HepG2 (cell line): Measurements from ENCODE around the gene IRF5. TPM values are rescaled to one million over a fixed set of nuclear protein-coding genes. Genes with fewer than 3 reads are reported as not detected.

Experiments
- AKAP8 ChIP-seq: sonication (generic); formaldehyde crosslinking; IDR thresholded peaks from 2 replicates; pipeline ENCODE4 v1.5.1; 2020; ENCODE audit warnings: mild to moderate bottlenecking, missing genetic modification reagents
- GABPA ChIP-seq, 2 experiments: IDR thresholded peaks; 2 replicates each; pipeline ENCODE4 v1.6.1; 2011 to 2016; ENCODE audit warnings: low read depth in 2 of 2, low read length in 1 of 2, missing biosample characterization in 1 of 2, missing genetic modification characterization in 1 of 2
- KDM5A ChIP-seq: fragments of 200-600 bp; sonication (generic); IDR thresholded peaks from 2 replicates; pipeline ENCODE4 v1.7.0; 2018; ENCODE audit warnings: antibody characterized with exemption, mild to moderate bottlenecking, low read length, borderline replicate concordance
- MBNL3 ChIP-seq: fragments of 250-450 bp; sonication (Bioruptor Pico); conservative IDR thresholded peaks from 2 replicates; pipeline ENCODE4 v1.8.0; 2022; ENCODE audit warnings: mild to moderate bottlenecking, inconsistent platforms
- NCOA2 ChIP-seq: sonication (generic); formaldehyde crosslinking; IDR thresholded peaks from 2 replicates; pipeline ENCODE4 v1.8.0; 2022; ENCODE audit warnings: inconsistent platforms
- POLR2AphosphoS5 ChIP-seq: IDR thresholded peaks from 2 replicates; pipeline ENCODE4 v1.6.1; 2012; ENCODE audit warnings: low read depth, low read length
- PRMT3 ChIP-seq: sonication (generic); formaldehyde crosslinking; IDR thresholded peaks from 2 replicates; pipeline ENCODE4 v1.8.1; 2022; ENCODE audit warnings: low read depth, mild to moderate bottlenecking, moderate library complexity, missing genetic modification reagents, borderline replicate concordance
- TARDBP ChIP-seq: sonication (generic); formaldehyde crosslinking; IDR thresholded peaks from 2 replicates; pipeline ENCODE4 v1.8.0; 2022; ENCODE audit warnings: mild to moderate bottlenecking, missing genetic modification reagents
- XBP1 ChIP-seq: sonication (generic); formaldehyde crosslinking; IDR thresholded peaks from 2 replicates; pipeline ENCODE4 v1.5.0; 2020; ENCODE audit warnings: missing genetic modification reagents
- ZKSCAN8 ChIP-seq: IDR thresholded peaks from 2 replicates; pipeline ENCODE4 v1.6.1; 2016; ENCODE audit warnings: borderline replicate concordance, missing genetic modification reagents, missing compliant biosample characterization
- ZMAT3 ChIP-seq: sonication (generic); formaldehyde crosslinking; conservative IDR thresholded peaks from 2 replicates; pipeline ENCODE4 v1.7.0; 2021; ENCODE audit warnings: missing genetic modification reagents
- ZNF207 ChIP-seq: fragments of 450-650 bp; IDR thresholded peaks from 2 replicates; pipeline ENCODE4 v1.6.1; 2016; ENCODE audit warnings: antibody characterized with exemption, borderline replicate concordance
- ZNF720 ChIP-seq: sonication (generic); formaldehyde crosslinking; IDR thresholded peaks from 2 replicates; pipeline ENCODE4 v1.4.0; 2020; ENCODE audit warnings: missing genetic modification reagents
- ZNF790 ChIP-seq: sonication (generic); formaldehyde crosslinking; IDR thresholded peaks from 2 replicates; pipeline ENCODE4 v1.8.0; 2022; ENCODE audit warnings: missing genetic modification reagents, mild to moderate bottlenecking, borderline replicate concordance
- polyA plus RNA-seq, 8 experiments: library from polyadenylated mRNA; depleted of rRNA in 3 of 8; stranded (reverse) in 7 of 8; unstranded in 1 of 8; fragments of >200 nt; fragmentation: Illumina TruSeq in 4 of 8; extraction: Trizol in 4 of 8; gene quantifications; 2 replicates each; pipeline versions ENCODE4 v1.2.1 to v1.2.3, GENCODE V29; 2011 to 2016; ENCODE audit warnings: low read depth in 4 of 8, missing spikeins in 1 of 8, mixed read lengths in 1 of 8; ENCODE audit not compliant: insufficient read depth in 1 of 8
- total RNA-seq, 5 experiments: library from RNA; depleted of rRNA; stranded (reverse); fragments of >200 nt; fragmentation: Illumina TruSeq; extraction: Trizol; gene quantifications; 2 replicates each; pipeline ENCODE4 v1.2.3, GENCODE V29; 2016; ENCODE audit warnings: low read depth in 1 of 5
- TF ChIP-seq, protein P1 (sequence below): sonication (generic); formaldehyde crosslinking; IDR thresholded peaks from 2 replicates; pipeline ENCODE4 v1.4.0; 2020; ENCODE audit warnings: missing genetic modification reagents, borderline replicate concordance
- TF ChIP-seq, protein P2 (sequence below): sonication (generic); formaldehyde crosslinking; IDR thresholded peaks from 2 replicates; pipeline ENCODE4; 2020; ENCODE audit warnings: missing genetic modification reagents, mild to moderate bottlenecking, borderline replicate concordance
- TF ChIP-seq, protein P3 (sequence below): sonication (generic); formaldehyde crosslinking; IDR thresholded peaks from 2 replicates; pipeline ENCODE4 v1.4.0; 2020; ENCODE audit warnings: mild to moderate bottlenecking, low read depth, missing genetic modification reagents
- TF ChIP-seq, protein P4 (sequence below): sonication (generic); formaldehyde crosslinking; IDR thresholded peaks from 2 replicates; pipeline ENCODE4 v1.4.0; 2020; ENCODE audit warnings: mild to moderate bottlenecking, missing genetic modification reagents
- TF ChIP-seq, protein P5 (sequence below): sonication (generic); formaldehyde crosslinking; IDR thresholded peaks from 2 replicates; pipeline ENCODE4 v1.8.1; 2022; ENCODE audit warnings: low read depth, mild to moderate bottlenecking, missing genetic modification reagents

IRF5 gene
- total and polyA plus RNA-seq, 2 of the 13 experiments (the other 11 are each of a cell fraction or from before 2014, with no cell fraction given): 2.0 to 2.9 TPM

DNA sequence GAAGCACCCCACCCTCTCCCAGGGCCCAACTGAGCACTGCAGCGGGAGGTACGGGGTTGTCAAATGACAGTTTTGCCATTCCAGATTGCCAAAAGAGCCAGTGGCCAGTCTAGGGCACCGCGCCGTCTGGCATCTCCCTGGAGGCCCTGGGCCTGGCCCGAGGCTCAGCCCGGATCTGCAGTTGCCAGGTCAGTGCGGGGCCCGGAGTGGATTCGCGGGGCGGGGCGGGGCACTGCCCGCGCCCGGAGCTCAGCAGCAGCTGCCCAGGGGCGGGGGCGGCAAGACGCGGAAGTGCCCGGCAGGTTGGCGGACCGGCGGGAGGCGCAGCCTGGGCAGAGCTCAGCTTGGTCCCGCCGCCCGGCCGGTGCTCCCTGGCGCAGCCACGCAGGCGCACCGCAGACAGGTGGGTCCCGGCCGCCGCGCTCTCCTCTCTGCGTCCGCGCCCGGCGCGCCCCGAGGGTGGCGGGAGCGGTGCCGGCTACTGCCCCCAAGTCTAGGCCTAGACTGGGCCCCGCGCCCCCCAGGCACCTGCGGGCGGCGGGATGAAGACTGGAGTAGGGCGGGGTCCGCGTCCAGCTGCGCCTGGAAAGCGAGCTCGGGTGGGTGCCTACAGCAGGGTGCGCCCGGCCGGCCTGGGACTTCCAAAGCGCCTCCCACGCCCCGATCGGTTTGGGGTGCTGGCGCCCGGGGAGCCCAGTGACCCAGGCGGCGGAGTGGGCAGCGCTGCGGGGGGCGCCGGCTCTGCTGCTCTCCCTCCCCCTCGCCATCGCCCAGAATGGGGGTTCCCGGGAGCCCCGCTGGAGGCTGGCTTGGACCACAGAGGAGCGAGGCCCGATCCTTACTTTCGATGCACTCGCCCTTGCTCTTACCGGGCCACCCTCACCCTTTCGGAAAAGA lies at the start of gene IRF5 (continued):
- TF ChIP-seq, protein P1, sequence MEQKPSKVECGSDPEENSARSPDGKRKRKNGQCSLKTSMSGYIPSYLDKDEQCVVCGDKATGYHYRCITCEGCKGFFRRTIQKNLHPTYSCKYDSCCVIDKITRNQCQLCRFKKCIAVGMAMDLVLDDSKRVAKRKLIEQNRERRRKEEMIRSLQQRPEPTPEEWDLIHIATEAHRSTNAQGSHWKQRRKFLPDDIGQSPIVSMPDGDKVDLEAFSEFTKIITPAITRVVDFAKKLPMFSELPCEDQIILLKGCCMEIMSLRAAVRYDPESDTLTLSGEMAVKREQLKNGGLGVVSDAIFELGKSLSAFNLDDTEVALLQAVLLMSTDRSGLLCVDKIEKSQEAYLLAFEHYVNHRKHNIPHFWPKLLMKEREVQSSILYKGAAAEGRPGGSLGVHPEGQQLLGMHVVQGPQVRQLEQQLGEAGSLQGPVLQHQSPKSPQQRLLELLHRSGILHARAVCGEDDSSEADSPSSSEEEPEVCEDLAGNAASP: no peak
- TF ChIP-seq, protein P2, sequence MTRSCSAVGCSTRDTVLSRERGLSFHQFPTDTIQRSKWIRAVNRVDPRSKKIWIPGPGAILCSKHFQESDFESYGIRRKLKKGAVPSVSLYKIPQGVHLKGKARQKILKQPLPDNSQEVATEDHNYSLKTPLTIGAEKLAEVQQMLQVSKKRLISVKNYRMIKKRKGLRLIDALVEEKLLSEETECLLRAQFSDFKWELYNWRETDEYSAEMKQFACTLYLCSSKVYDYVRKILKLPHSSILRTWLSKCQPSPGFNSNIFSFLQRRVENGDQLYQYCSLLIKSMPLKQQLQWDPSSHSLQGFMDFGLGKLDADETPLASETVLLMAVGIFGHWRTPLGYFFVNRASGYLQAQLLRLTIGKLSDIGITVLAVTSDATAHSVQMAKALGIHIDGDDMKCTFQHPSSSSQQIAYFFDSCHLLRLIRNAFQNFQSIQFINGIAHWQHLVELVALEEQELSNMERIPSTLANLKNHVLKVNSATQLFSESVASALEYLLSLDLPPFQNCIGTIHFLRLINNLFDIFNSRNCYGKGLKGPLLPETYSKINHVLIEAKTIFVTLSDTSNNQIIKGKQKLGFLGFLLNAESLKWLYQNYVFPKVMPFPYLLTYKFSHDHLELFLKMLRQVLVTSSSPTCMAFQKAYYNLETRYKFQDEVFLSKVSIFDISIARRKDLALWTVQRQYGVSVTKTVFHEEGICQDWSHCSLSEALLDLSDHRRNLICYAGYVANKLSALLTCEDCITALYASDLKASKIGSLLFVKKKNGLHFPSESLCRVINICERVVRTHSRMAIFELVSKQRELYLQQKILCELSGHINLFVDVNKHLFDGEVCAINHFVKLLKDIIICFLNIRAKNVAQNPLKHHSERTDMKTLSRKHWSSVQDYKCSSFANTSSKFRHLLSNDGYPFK: no peak
- no peak for TF ChIP-seq KDM5A
- TF ChIP-seq ZKSCAN8 (CRISPR knock-in tag): no peak
- TF ChIP-seq, protein P3, sequence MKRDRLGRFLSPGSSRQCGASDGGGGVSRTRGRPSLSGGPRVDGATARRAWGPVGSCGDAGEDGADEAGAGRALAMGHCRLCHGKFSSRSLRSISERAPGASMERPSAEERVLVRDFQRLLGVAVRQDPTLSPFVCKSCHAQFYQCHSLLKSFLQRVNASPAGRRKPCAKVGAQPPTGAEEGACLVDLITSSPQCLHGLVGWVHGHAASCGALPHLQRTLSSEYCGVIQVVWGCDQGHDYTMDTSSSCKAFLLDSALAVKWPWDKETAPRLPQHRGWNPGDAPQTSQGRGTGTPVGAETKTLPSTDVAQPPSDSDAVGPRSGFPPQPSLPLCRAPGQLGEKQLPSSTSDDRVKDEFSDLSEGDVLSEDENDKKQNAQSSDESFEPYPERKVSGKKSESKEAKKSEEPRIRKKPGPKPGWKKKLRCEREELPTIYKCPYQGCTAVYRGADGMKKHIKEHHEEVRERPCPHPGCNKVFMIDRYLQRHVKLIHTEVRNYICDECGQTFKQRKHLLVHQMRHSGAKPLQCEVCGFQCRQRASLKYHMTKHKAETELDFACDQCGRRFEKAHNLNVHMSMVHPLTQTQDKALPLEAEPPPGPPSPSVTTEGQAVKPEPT (CRISPR knock-in tag): no peak
- no peak for TF ChIP-seq ZNF207
- no peak for TF ChIP-seq ZNF720 (CRISPR knock-in tag)
- TF ChIP-seq ZNF790 (CRISPR knock-in tag): no peak
- TF ChIP-seq AKAP8 (CRISPR knock-in tag): no peak
- no peak for TF ChIP-seq TARDBP (CRISPR knock-in tag)
- no peak for TF ChIP-seq NCOA2 (CRISPR knock-in tag)
- TF ChIP-seq ZMAT3: no peak
- TF ChIP-seq XBP1 (CRISPR knock-in tag): no peak
- no peak for TF ChIP-seq PRMT3 (CRISPR knock-in tag)
- TF ChIP-seq GABPA (IDR thresholded peaks at IDR 0.05; ENCODE audit: low read depth, low read length): no peak
- TF ChIP-seq GABPA (CRISPR knock-in tag; IDR thresholded peaks at IDR 0.05; ENCODE audit: low read depth): no peak
- TF ChIP-seq, protein P4, sequence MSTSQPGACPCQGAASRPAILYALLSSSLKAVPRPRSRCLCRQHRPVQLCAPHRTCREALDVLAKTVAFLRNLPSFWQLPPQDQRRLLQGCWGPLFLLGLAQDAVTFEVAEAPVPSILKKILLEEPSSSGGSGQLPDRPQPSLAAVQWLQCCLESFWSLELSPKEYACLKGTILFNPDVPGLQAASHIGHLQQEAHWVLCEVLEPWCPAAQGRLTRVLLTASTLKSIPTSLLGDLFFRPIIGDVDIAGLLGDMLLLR (CRISPR knock-in tag): no peak
- TF ChIP-seq, protein P5, sequence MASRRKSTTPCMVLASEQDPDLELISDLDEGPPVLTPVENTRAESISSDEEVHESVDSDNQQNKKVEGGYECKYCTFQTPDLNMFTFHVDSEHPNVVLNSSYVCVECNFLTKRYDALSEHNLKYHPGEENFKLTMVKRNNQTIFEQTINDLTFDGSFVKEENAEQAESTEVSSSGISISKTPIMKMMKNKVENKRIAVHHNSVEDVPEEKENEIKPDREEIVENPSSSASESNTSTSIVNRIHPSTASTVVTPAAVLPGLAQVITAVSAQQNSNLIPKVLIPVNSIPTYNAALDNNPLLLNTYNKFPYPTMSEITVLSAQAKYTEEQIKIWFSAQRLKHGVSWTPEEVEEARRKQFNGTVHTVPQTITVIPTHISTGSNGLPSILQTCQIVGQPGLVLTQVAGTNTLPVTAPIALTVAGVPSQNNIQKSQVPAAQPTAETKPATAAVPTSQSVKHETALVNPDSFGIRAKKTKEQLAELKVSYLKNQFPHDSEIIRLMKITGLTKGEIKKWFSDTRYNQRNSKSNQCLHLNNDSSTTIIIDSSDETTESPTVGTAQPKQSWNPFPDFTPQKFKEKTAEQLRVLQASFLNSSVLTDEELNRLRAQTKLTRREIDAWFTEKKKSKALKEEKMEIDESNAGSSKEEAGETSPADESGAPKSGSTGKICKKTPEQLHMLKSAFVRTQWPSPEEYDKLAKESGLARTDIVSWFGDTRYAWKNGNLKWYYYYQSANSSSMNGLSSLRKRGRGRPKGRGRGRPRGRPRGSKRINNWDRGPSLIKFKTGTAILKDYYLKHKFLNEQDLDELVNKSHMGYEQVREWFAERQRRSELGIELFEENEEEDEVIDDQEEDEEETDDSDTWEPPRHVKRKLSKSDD (CRISPR knock-in tag): no peak
- no peak for TF ChIP-seq MBNL3 (CRISPR knock-in tag)
- TF ChIP-seq POLR2AphosphoS5: no peak
